GM12801 (cell line): ENCODE data around the gene HPCAL1.

Experiments used
- TF ChIP-seq, protein P1 (sequence below): IDR thresholded peaks from one replicate; pipeline ENCODE4 v1.5.1; 2011; ENCODE audit warnings: control low read depth; ENCODE audit not compliant: insufficient read length; ENCODE audit errors: extremely low read depth

Gene HPCAL1

DNA sequence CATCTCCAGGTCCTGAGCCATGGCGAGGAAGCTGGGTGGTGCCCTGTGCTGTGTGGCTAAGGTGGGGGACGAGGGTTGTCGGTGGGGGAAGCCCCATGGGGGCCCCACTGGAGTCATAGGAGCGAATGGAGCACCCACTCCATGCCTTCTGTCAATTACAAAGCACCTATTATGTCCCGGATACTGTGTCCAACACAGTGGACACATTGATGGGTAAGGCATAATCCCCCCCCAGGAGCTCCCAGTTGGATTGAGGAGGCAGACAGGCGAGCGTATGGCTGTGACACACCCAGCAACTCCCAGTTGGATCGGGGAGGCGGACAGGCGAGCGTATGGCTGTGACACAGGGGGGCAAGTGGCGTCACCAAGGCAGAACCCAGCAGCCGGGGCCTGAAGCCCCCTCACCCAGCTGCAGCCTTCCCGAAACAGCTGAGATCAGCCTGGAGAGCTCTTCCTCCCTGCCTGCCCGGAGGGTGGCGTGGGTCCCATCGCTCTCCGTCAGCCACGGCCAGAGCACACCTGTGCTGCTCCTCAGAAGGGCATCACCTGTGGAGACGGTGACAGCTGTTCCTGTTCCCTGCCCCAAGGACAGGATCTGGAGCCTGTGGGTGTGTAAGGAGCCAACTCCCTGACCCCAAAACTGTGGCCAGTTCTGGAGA lies 69.6 kb downstream of the HPCAL1 start:
- TF ChIP-seq, protein P1, sequence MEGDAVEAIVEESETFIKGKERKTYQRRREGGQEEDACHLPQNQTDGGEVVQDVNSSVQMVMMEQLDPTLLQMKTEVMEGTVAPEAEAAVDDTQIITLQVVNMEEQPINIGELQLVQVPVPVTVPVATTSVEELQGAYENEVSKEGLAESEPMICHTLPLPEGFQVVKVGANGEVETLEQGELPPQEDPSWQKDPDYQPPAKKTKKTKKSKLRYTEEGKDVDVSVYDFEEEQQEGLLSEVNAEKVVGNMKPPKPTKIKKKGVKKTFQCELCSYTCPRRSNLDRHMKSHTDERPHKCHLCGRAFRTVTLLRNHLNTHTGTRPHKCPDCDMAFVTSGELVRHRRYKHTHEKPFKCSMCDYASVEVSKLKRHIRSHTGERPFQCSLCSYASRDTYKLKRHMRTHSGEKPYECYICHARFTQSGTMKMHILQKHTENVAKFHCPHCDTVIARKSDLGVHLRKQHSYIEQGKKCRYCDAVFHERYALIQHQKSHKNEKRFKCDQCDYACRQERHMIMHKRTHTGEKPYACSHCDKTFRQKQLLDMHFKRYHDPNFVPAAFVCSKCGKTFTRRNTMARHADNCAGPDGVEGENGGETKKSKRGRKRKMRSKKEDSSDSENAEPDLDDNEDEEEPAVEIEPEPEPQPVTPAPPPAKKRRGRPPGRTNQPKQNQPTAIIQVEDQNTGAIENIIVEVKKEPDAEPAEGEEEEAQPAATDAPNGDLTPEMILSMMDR, result no peak

DNA sequence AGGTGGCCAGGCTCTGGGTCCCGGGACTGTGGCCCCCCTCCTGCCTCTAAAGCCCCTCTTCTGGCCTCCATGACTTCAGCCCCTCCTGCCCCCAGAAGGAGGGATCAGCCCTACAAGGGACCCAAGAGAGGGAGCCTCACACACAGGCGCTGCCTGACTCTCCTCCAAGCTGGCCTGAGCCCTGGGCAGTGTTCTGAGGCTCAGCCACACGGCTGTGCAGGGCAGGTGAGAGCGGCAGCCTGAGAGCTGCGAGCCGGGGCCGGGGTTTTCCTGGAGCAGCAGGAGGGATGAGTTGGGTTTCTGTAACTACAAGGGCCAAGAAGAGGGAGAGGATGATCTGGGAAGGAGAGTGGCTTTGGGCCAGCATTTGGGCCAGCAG lies 70.1 kb downstream of the HPCAL1 start:
- TF ChIP-seq, protein P1, result no peak

DNA sequence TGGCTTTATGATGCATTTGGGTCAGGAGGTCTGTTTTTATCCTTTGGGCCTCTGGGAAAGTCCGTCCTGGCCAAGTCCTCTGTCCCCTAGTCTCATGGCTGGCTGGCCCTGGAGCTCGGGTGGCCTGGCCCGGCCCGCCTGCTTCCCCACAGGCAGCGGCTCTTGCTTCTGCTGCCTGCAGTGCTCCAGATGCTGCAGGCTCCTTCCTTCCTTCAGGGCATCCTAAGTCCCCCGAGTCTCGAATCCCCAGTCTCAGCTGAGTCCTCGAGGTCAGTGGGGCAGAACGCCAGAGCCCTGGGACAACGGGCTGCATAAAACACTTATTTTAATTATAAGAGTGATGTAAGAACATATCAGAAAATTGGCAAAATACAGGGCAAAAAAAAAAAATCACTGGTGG lies 71.2 kb downstream of the HPCAL1 start:
- TF ChIP-seq, protein P1, result no peak

DNA sequence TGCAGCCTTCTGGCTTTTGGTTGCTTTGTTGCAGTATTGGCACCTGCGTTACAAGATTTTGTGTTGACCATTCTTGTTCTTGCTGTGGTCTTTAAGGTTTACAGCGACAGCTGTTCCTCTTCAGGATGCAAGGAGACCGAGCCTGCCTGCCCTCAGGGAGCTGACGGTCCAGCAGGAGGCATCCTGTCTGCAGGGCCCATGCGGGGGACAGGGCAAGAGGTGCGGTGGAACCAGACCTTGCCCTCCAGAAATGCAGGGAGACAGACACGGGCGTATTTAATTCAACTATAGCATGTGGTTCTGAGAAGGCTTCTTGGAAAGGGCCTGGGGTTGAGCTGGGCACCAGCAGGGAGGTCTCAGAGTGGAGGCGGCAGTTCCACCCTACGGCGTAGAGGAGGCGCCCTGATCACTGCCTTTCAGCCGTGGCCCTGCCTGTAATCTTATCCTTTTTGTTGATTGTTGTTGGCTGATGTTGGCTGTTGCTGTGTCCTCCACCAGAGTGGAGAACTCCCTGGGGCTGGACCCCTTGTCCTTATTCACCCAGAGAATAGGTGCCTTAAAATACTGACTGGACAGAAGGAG lies 71.7 kb downstream of the HPCAL1 start:
- TF ChIP-seq, protein P1, result no peak

DNA sequence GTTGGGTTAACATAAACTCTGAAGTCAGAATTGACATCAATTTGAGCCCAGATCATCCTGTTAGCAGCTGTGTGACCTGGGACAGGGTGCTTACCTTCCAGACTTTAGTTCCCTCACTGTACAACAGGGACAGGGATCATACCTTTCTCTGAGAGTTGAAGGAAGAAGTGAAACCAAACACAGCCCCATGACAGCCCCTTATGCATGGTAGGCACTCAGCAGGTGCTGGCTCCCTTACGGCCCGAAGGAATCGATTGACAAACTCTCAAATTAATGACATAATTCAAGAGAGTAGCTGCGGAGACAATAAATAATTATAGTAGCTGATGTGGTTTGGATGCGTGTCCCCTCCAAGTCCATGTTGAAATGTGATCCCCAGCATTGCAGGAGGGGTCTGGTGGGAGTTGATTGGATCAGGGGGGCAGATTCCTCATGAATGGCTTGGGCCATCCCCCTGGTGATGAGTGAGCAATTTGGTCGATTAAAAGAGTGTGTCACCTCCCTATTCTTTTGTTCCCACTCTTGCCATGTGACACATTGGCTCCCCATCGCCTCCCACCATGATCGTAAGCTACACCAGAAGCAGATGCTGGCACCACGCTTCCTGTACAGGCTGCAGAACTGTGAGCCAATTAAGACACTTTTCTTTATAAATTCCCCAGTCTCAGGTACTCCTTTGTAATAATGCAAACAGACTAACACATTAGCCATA lies 73.0 kb downstream of the HPCAL1 start:
- TF ChIP-seq, protein P1, result no peak

DNA sequence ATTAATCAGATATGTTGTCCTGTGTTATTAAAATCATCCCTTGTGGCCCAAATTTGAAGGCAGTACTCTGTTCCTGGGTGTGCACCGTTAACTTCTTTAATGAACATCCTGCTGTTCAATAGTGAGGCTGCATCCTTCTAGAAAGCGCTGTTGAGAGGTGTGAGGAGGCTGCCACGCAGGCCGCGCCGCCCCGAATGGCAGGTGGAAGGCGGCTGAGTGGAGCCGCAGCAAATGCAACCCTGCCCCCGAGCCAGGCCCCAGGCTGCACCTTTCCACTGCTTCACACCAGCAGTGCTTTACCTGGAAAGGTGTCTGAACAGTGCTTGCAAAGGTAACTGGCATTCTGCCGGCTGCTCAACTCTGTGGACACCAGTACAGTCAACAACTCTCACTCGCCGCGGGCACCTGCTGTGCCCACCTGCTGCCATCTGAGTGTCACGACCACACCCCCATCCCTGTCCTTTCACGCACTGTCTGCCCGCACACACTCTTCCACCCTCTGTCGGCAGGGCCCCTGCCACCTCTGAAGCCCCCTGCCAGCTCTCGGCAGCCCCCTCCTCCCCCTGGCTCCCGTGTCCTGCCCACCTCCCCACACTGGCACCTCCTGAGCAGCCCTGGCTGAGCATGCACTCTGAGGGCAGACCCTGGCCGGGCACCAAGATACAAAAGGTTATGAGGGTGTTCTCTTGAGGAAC lies 74.5 kb downstream of the HPCAL1 start:
- TF ChIP-seq, protein P1, result no peak

DNA sequence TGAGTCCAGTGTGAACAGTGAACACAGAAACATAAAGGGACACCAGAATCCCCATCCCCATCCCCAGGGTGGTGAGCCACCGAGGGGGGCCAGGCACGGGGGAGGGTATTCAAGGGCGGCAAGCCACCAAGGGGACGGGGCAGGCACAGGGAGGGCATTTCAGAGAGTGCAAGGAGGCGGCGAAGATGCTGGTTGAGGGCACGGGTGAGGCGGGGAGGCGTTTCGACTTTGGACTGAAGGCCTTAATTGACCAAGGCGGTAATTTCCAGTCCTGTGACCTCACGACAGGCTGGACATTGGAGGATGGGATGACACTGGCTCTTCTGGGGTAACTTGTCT lies 75.0 kb downstream of the HPCAL1 start:
- TF ChIP-seq, protein P1, result no peak
